Neuronal stem cell (in vitro differentiated cells): Measurements from ENCODE around the gene PSMA3.

ENCODE experiments used
- DNase-seq: peaks from one replicate; pipeline ENCODE4 v3.0.0-alpha.2; 2013; ENCODE audit warnings: low spot score
- H2AFZ ChIP-seq: one replicate; pipeline ENCODE4 v1.6.1; 2013; ENCODE audit warnings: mild to moderate bottlenecking, low read length, inconsistent platforms
- H2AK5ac ChIP-seq: 2 replicates; pipeline ENCODE4 v1.6.1; 2013; ENCODE audit warnings: low read depth, mild to moderate bottlenecking, inconsistent platforms, low read length, moderate library complexity, mixed read lengths
- H2BK120ac ChIP-seq: 2 replicates; pipeline ENCODE4 v1.6.1; 2013; ENCODE audit warnings: low read depth, mild to moderate bottlenecking, inconsistent platforms, low read length, moderate library complexity, mixed read lengths
- H2BK12ac ChIP-seq: one replicate; pipeline ENCODE4 v1.6.1; 2013; ENCODE audit warnings: low read length, inconsistent platforms
- H2BK15ac ChIP-seq: 2 replicates; pipeline ENCODE4 v1.6.1; 2013; ENCODE audit warnings: mild to moderate bottlenecking, low read length, inconsistent platforms, mixed read lengths
- H2BK5ac ChIP-seq: one replicate; pipeline ENCODE4 v1.6.1; 2013; ENCODE audit warnings: inconsistent platforms, mild to moderate bottlenecking, low read length, moderate library complexity
- H3K14ac ChIP-seq: one replicate; pipeline ENCODE4 v1.6.1; 2013; ENCODE audit warnings: low read length, inconsistent platforms
- H3K18ac ChIP-seq: 2 replicates; pipeline ENCODE4 v1.6.1; 2013; ENCODE audit warnings: low read length, inconsistent platforms
- H3K23ac ChIP-seq: 2 replicates; pipeline ENCODE4 v1.6.1; 2013; ENCODE audit warnings: low read depth, mild to moderate bottlenecking, mixed read lengths, low read length, inconsistent platforms; ENCODE audit not compliant: poor library complexity
- H3K27ac ChIP-seq: replicated peaks from 3 replicates; pipeline ENCODE4 v1.5.1; 2013; ENCODE audit warnings: low read length, inconsistent platforms
- H3K27me3 ChIP-seq, 3 experiments: 2 replicates each; pipeline ENCODE4 v1.6.1; 2013; ENCODE audit warnings: low read length in 3 of 3, mild to moderate bottlenecking in 2 of 3, inconsistent platforms in 1 of 3, low read depth in 1 of 3, mixed read lengths in 1 of 3, moderate library complexity in 1 of 3; ENCODE audit not compliant: control insufficient read depth in 3 of 3, insufficient read depth in 3 of 3
- H3K36me3 ChIP-seq, 2 donors: replicated peaks in 1 of 2; 2 replicates each; pipeline ENCODE4 v1.6.1; 2013; ENCODE audit warnings: low read length in 2 of 2; ENCODE audit not compliant: control insufficient read depth in 2 of 2, insufficient read depth in 2 of 2
- H3K4ac ChIP-seq: 2 replicates; pipeline ENCODE4 v1.6.1; 2013; ENCODE audit warnings: inconsistent platforms, mild to moderate bottlenecking, low read length, moderate library complexity
- H3K4me1 ChIP-seq, 2 donors: 1 replicate in 1 of 2; 2 replicates in 1 of 2; pipeline ENCODE4 v1.6.1; 2013; ENCODE audit warnings: low read length in 2 of 2, low read depth in 1 of 2; ENCODE audit not compliant: control insufficient read depth in 2 of 2, insufficient read depth in 1 of 2
- H3K4me2 ChIP-seq: one replicate; pipeline ENCODE4 v1.6.1; 2013; ENCODE audit warnings: mild to moderate bottlenecking, low read length, inconsistent platforms; ENCODE audit not compliant: insufficient read depth, poor library complexity, severe bottlenecking
- H3K4me3 ChIP-seq, 2 donors: 2 replicates each; pipeline ENCODE4 v1.5.1; 2013; ENCODE audit warnings: low read length in 2 of 2, mild to moderate bottlenecking in 2 of 2, inconsistent platforms in 1 of 2, moderate library complexity in 1 of 2
- H3K79me1 ChIP-seq: one replicate; pipeline ENCODE4 v1.6.1; 2013; ENCODE audit warnings: low read depth, mild to moderate bottlenecking, inconsistent platforms, low read length, moderate library complexity
- H3K9ac ChIP-seq: one replicate; pipeline ENCODE4 v1.6.1; 2013; ENCODE audit warnings: mild to moderate bottlenecking, low read depth, low read length, inconsistent platforms; ENCODE audit not compliant: poor library complexity
- H3K9me3 ChIP-seq, 2 donors: replicated peaks in 1 of 2; 2 replicates each; pipeline versions ENCODE3 to v1.6.1; 2013; ENCODE audit warnings: low read length in 2 of 2, mild to moderate bottlenecking in 2 of 2, inconsistent platforms in 1 of 2, low read depth in 1 of 2, mixed read lengths in 1 of 2, moderate library complexity in 1 of 2; ENCODE audit not compliant: control insufficient read depth in 2 of 2, insufficient read depth in 1 of 2
- H4K8ac ChIP-seq: one replicate; pipeline ENCODE4 v1.6.1; 2013; ENCODE audit warnings: low read depth, mild to moderate bottlenecking, inconsistent platforms, low read length, moderate library complexity
- H4K91ac ChIP-seq: one replicate; pipeline ENCODE4 v1.6.1; 2013; ENCODE audit warnings: low read length, low read depth, mild to moderate bottlenecking, inconsistent platforms; ENCODE audit not compliant: poor library complexity
- WGBS, 2 donors: extraction: QIAGEN DNeasy Blood & Tissue Kit; methylation state at CpG; one replicate each; pipeline ENCODE4 v1.1.7; 2013; ENCODE audit warnings: missing lambda C conversion rate in 2 of 2, mixed read lengths in 1 of 2; ENCODE audit not compliant: insufficient read length in 2 of 2, insufficient replicate concordance in 1 of 2; ENCODE audit errors: extremely low coverage in 2 of 2; 5-methylcytosine and 5-hydroxymethylcytosine counted together

The PSMA3 gene

GRCh38 chr14:58278177-58278576 lies 33.5 kb downstream of the PSMA3 start:
- Histone ChIP-seq H3K36me3 (peaks cover 7 to 97% of the 10 kb centered on the region in 2 donors), H3K4me3 (no peak overlapping the region)
- no CpG with 5 or more reads among the region's 8 CpGs for WGBS, 2 donors

GRCh38 chr14:58280954-58281787 lies 36.5 kb downstream of the PSMA3 start:
- no peak overlapping the region for H3K23ac ChIP-seq
- peaks cover 0 to 5% of the 10 kb centered on the region in 2 donors for H3K4me1 ChIP-seq
- DNase-seq = no peak
- no peak overlapping the region for H3K27ac ChIP-seq
- no peaks in the 10 kb centered on the region for H3K27me3 ChIP-seq
- no peak overlapping the region for H2AFZ ChIP-seq
- H4K8ac ChIP-seq = no peak overlapping the region
- H3K14ac ChIP-seq = no peak overlapping the region
- H2BK120ac ChIP-seq = no peak overlapping the region
- H3K4me2 ChIP-seq = no peak overlapping the region
- H3K36me3 ChIP-seq = peaks cover 12 to 97% of the 10 kb centered on the region in 2 donors
- no peaks in the 10 kb centered on the region for H3K9me3 ChIP-seq
- no peak overlapping the region for H2AK5ac ChIP-seq
- no CpG with 5 or more reads among the region's 4 CpGs for WGBS, 2 donors
- no peak overlapping the region for H3K4ac ChIP-seq
- no peak overlapping the region for H2BK12ac ChIP-seq
- H2BK5ac ChIP-seq = no peak overlapping the region
- no peak overlapping the region for H4K91ac ChIP-seq
- H3K79me1 ChIP-seq = no peaks in the 10 kb centered on the region
- H2BK15ac ChIP-seq = no peak overlapping the region
- no peak overlapping the region for H3K18ac ChIP-seq
- H3K9ac ChIP-seq = no peak overlapping the region
- no peak overlapping the region for H3K4me3 ChIP-seq

More at GRCh38 chr14:58278177-58278576, 33.5 kb downstream of the PSMA3 start:
- Histone ChIP-seq H3K4ac (no peak overlapping the region), H4K91ac (no peak overlapping the region), H2AFZ (no peak overlapping the region), H3K18ac (no peak overlapping the region), H3K27me3 (no peaks in the 10 kb centered on the region), H2BK120ac (no peak overlapping the region), H2BK5ac (no peak overlapping the region), H3K79me1 (no peaks in the 10 kb centered on the region), H3K23ac (no peak overlapping the region), H3K4me1 (peaks cover 0 to 5% of the 10 kb centered on the region in 2 donors), H3K27ac (no peak overlapping the region), H3K4me2 (no peak overlapping the region), H3K14ac (no peak overlapping the region), H3K9me3 (no peaks in the 10 kb centered on the region), H2BK15ac (no peak overlapping the region), H4K8ac (no peak overlapping the region), H3K9ac (no peak overlapping the region), H2BK12ac (no peak overlapping the region), H2AK5ac (no peak overlapping the region)
- no peak for DNase-seq

GRCh38 chr14:58281969-58282368 lies 37.3 kb downstream of the PSMA3 start:
- no peaks in the 10 kb centered on the region for H3K79me1 ChIP-seq
- DNase-seq = no peak
- no peak overlapping the region for H3K14ac ChIP-seq
- peaks cover 12 to 97% of the 10 kb centered on the region in 2 donors for H3K36me3 ChIP-seq
- H3K23ac ChIP-seq = no peak overlapping the region
- no peak overlapping the region for H2AK5ac ChIP-seq
- H3K9ac ChIP-seq = no peak overlapping the region
- no CpG with 5 or more reads among the region's 3 CpGs for WGBS, 2 donors
- H3K27ac ChIP-seq = no peak overlapping the region
- H2BK120ac ChIP-seq = no peak overlapping the region
- H2AFZ ChIP-seq = no peak overlapping the region
- no peak overlapping the region for H2BK5ac ChIP-seq
- no peak overlapping the region for H4K8ac ChIP-seq
- no peak overlapping the region for H4K91ac ChIP-seq
- H3K4me1 ChIP-seq = peaks cover 0 to 5% of the 10 kb centered on the region in 2 donors
- H2BK12ac ChIP-seq = no peak overlapping the region
- H3K27me3 ChIP-seq = no peaks in the 10 kb centered on the region
- no peaks in the 10 kb centered on the region for H3K9me3 ChIP-seq
- H2BK15ac ChIP-seq = no peak overlapping the region
- H3K4ac ChIP-seq = no peak overlapping the region
- H3K4me2 ChIP-seq = no peak overlapping the region
- no peak overlapping the region for H3K4me3 ChIP-seq
- H3K18ac ChIP-seq = no peak overlapping the region

GRCh38 chr14:58282925-58283593 lies 38.4 kb downstream of the PSMA3 start:
- no peaks in the 10 kb centered on the region for H3K79me1 ChIP-seq
- no peak overlapping the region for H3K18ac ChIP-seq
- H4K8ac ChIP-seq = no peak overlapping the region
- no peaks in the 10 kb centered on the region for H3K27me3 ChIP-seq
- no peaks in the 10 kb centered on the region for H3K9me3 ChIP-seq
- H2AK5ac ChIP-seq = no peak overlapping the region
- no peak overlapping the region for H2BK5ac ChIP-seq
- H3K4me1 ChIP-seq = peaks cover 0 to 5% of the 10 kb centered on the region in 2 donors
- H3K4ac ChIP-seq = no peak overlapping the region
- no peak overlapping the region for H4K91ac ChIP-seq
- H2BK12ac ChIP-seq = no peak overlapping the region
- no peak overlapping the region for H3K14ac ChIP-seq
- no peak overlapping the region for H3K4me2 ChIP-seq
- H3K27ac ChIP-seq = no peak overlapping the region
- no peak overlapping the region for H2AFZ ChIP-seq
- H2BK120ac ChIP-seq = no peak overlapping the region
- no peak for DNase-seq
- H3K4me3 ChIP-seq = no peak overlapping the region
- H3K36me3 ChIP-seq = peaks cover 10 to 97% of the 10 kb centered on the region in 2 donors
- H2BK15ac ChIP-seq = no peak overlapping the region
- no peak overlapping the region for H3K9ac ChIP-seq
- no peak overlapping the region for H3K23ac ChIP-seq
- WGBS, 2 donors = no CpG with 5 or more reads among the region's 4 CpGs
